LNCAP (cell line): ENCODE data around the gene YIPF1.

Source experiments
- CTCF ChIP-seq: fragments of 450-650 bp; IDR thresholded peaks from 2 replicates; pipeline ENCODE4 v1.5.1; 2017; ENCODE audit warnings: mild to moderate bottlenecking

Gene YIPF1

GRCh38 chr1:53847980-53848379 lies 41.6 kb downstream of the YIPF1 start:
- no peak for TF ChIP-seq CTCF

- no peak for TF ChIP-seq CTCF
These were observed 47.2 kb downstream of the YIPF1 start for GRCh38 chr1:53842347-53842746.

GRCh38 chr1:53838654-53838974 lies 51.0 kb downstream of the YIPF1 start:
- TF ChIP-seq CTCF, result no peak

- TF ChIP-seq CTCF, result no peak
These were observed 51.5 kb downstream of the YIPF1 start, which contains the start of gene NDC1 for GRCh38 chr1:53837924-53838653. NDC1 (minus strand) TSS chr1:53838296; CDS start chr1:53838261, 35 bp downstream.

GRCh38 chr1:53837646-53837923 lies 52.0 kb downstream of the YIPF1 start:
- no peak for TF ChIP-seq CTCF

- TF ChIP-seq CTCF, result no peak
These were observed 54.1 kb downstream of the YIPF1 start for GRCh38 chr1:53835491-53835890.

GRCh38 chr1:53834776-53835175 lies 54.8 kb downstream of the YIPF1 start:
- no peak for TF ChIP-seq CTCF

- TF ChIP-seq CTCF, result no peak
These were observed 56.2 kb downstream of the YIPF1 start for GRCh38 chr1:53833393-53833792.
